Nephron progenitor cell (in vitro differentiated cells): Measurements from ENCODE around the gene C16orf95.
A peak's percentile ranks its signal among the peaks of the same experiment; 100 is the strongest.

ENCODE experiments used
- DNase-seq: peaks from one replicate; pipeline ENCODE4 v3.0.0; 2021
- H3K27ac Mint-ChIP-seq: 2 replicates; pipeline ENCODE4 v1.8.0; 2021; ENCODE audit warnings: mild to moderate bottlenecking, moderate library complexity, mixed read lengths
- H3K27me3 Mint-ChIP-seq: 2 replicates; pipeline ENCODE4 v1.8.0; 2021; ENCODE audit warnings: mild to moderate bottlenecking, low read depth, mixed read lengths; ENCODE audit not compliant: poor library complexity
- H3K36me3 Mint-ChIP-seq: 2 replicates; pipeline ENCODE4 v1.8.0; 2021; ENCODE audit warnings: low read depth, mixed read lengths
- H3K4me1 Mint-ChIP-seq: 2 replicates; pipeline ENCODE4 v1.8.0; 2021; ENCODE audit warnings: mixed read lengths
- H3K4me3 Mint-ChIP-seq: 2 replicates; pipeline ENCODE4 v1.8.0; 2021; ENCODE audit warnings: mild to moderate bottlenecking, moderate library complexity, mixed read lengths
- H3K9me3 Mint-ChIP-seq: 2 replicates; pipeline ENCODE4 v1.8.0; 2021; ENCODE audit warnings: mild to moderate bottlenecking, moderate library complexity, mixed read lengths
- CTCF ChIP-seq: fragments of 200-600 bp; sonication (generic); IDR thresholded peaks from 2 replicates; pipeline ENCODE4 v1.5.0; 2021; ENCODE audit warnings: antibody characterized with exemption

C16orf95 gene

DNA sequence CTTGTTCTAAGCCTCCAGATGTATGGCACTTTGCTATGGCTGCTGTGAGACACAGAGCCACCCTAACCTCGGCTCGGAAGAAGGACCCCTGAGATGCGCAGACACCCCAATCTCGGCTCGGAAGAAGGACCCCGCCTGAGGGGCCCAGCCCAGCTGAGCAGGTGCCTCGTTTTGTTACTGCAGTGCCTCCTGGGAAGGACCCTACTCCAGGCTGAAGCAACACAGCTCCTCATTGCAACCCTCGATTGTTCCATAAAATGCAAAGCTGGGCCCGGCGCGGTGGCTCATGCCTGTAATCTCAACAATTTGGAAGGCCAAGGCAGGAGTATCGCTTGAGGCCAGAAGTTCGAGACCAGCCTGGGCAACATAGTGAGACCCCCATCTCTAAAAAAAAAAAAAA lies 61.3 kb downstream of the C16orf95 start:
- Mint-ChIP-seq H3K27ac (no peak overlapping the region), H3K9me3 (peaks cover 7% of the 10 kb centered on the region), H3K36me3 (peaks cover 12% of the 10 kb centered on the region), H3K4me1 (peaks cover 29% of the 10 kb centered on the region), H3K4me3 (no peak overlapping the region), H3K27me3 (peaks cover 5% of the 10 kb centered on the region)
- TF ChIP-seq CTCF = no peak
- DNase-seq = no peak

GRCh38 chr16:87254734-87255133 lies 62.5 kb downstream of the C16orf95 start:
- peaks cover 5% of the 10 kb centered on the region for H3K27me3 Mint-ChIP-seq
- H3K27ac Mint-ChIP-seq = no peak overlapping the region
- no peak for DNase-seq
- TF ChIP-seq CTCF = no peak
- H3K4me1 Mint-ChIP-seq = peaks cover 29% of the 10 kb centered on the region
- H3K9me3 Mint-ChIP-seq = no peaks in the 10 kb centered on the region
- H3K4me3 Mint-ChIP-seq = no peak overlapping the region
- peaks cover 5% of the 10 kb centered on the region for H3K36me3 Mint-ChIP-seq

- no peak overlapping the region for H3K27ac Mint-ChIP-seq
- H3K9me3 Mint-ChIP-seq = no peaks in the 10 kb centered on the region
- peaks cover 29% of the 10 kb centered on the region for H3K4me1 Mint-ChIP-seq
- no peak for DNase-seq
- peak overlapping the region; percentile 23 for H3K4me3 Mint-ChIP-seq
- TF ChIP-seq CTCF = no peak
- H3K36me3 Mint-ChIP-seq = peaks cover 5% of the 10 kb centered on the region
- H3K27me3 Mint-ChIP-seq = peaks cover 7% of the 10 kb centered on the region
These were observed 62.9 kb downstream of the C16orf95 start for GRCh38 chr16:87254296-87254695.

- H3K27me3 Mint-ChIP-seq = peaks cover 8% of the 10 kb centered on the region
- peaks cover 5% of the 10 kb centered on the region for H3K36me3 Mint-ChIP-seq
- no peak overlapping the region for H3K4me3 Mint-ChIP-seq
- no peaks in the 10 kb centered on the region for H3K9me3 Mint-ChIP-seq
- no peak overlapping the region for H3K27ac Mint-ChIP-seq
- peaks cover 29% of the 10 kb centered on the region for H3K4me1 Mint-ChIP-seq
- no peak for TF ChIP-seq CTCF
- DNase-seq = no peak
These were observed 63.7 kb downstream of the C16orf95 start for GRCh38 chr16:87253536-87253935.
